HG03025 (cell line): ENCODE measurements around the gene SLC12A3.
"Not testable (repeated sequence)": the region's sequence is repeated elsewhere in the genome, so short reads cannot be mapped to it uniquely, and the experiment has no call there.

Experiments used
- ATAC-seq: cut with Tn5 transposase; IDR thresholded peaks from one replicate; pipeline ENCODE4 v1.9.1; 2021; ENCODE audit warnings: mild to moderate bottlenecking, moderate library complexity; ENCODE audit not compliant: unreplicated experiment, low FRiP score

SLC12A3 gene

GRCh38 chr16:56866955-56867830 is 2.2 kb downstream of the SLC12A3 start:
- ATAC-seq = no peak

DNA sequence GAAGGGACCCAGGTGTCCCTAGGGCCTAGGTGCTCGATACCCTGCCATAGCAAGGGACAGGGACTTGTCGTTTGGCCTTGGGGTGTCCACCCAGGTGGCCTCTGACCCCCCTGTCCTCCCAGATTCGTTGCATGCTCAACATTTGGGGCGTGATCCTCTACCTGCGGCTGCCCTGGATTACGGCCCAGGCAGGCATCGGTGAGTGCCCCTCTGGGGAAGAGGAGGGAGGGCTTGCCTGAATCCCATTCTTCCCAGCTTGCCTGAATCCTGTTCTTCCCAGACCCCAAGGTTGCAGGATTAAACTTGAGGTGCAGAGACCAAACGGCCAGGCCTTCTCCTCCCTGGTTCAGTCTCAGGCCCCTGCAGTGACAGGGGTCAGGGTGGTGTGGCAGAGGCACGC is 3.2 kb downstream of the SLC12A3 start:
- no peak for ATAC-seq

DNA sequence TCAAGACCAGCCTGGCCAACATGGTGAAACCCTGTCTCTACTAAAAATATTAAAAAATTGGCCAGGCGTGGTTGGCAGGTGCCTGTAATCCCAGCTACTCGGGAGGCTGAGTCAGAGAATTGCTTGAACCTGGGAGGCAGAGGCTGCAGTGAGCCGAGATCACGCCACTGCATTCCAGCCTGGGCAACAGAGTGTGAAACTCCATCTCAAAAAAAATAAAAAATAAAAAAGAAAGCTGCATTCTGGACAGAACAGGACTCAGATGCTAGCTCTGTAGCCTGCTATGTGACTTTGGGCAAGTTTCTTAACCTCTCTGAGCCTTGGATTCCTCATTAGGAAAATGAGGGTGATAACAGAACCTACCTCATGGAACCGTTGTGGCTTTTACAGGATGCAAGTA is 3.8 kb downstream of the SLC12A3 start:
- not testable (repeated sequence) for ATAC-seq

DNA sequence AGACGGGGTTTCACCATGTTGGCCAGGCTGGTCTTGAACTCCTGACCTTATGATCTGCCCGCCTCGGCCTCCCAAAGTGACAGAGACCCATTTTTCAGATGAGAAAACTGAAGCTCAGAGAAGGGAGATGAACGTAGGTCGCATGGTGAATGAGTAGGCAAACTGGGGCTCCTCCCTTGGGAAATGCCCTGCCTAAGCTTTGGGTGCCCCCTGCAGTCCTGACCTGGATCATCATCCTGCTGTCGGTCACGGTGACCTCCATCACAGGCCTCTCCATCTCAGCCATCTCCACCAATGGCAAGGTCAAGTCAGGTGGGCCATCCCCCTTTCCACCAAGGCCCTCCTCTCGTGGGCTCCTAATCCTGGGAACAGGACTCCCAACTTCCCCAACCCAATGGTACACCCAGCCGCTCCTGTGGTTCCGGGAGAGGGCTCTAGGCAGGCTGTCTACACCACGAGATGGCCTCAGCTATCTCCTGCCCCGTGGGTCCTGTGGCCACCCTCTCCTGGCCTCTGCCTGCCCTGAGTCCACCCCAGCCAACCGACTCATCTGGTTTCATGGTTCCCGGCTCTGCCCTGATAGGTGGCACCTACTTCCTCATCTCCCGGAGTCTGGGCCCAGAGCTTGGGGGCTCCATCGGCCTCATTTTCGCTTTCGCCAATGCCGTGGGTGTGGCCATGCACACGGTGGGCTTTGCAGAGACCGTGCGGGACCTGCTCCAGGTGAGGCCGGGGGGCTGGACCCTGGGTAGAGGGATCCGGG is 4.7 kb downstream of the SLC12A3 start:
- no peak for ATAC-seq

DNA sequence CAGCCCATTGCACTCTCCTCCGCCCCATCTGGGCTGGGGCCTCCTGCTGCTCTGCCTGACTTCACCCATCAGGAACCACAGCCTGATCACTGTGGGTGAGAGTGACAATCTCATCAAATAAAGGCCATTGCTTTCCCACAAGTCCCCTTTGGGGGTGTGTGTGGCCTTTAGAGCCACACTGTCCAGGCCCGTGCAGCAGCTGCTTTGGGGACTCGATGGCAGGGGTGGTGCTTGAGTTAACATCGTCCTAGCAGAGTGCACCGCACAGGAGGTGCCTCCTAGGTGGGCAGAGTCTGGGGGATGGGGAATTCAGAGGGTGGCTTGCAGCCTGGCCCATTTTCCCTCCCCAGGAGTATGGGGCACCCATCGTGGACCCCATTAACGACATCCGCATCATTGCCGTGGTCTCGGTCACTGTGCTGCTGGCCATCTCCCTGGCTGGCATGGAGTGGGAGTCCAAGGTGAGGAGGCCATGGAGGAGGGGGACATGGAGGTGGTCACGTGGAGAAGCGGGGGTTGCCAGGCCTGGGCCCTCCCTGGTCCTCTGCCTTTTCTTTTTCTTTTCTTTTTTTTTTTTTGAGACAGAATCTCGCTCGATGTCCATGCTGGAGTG is 5.4 kb downstream of the SLC12A3 start:
- ATAC-seq = no peak

GRCh38 chr16:56871172-56871593 is 6.2 kb downstream of the SLC12A3 start:
- ATAC-seq = no peak

DNA sequence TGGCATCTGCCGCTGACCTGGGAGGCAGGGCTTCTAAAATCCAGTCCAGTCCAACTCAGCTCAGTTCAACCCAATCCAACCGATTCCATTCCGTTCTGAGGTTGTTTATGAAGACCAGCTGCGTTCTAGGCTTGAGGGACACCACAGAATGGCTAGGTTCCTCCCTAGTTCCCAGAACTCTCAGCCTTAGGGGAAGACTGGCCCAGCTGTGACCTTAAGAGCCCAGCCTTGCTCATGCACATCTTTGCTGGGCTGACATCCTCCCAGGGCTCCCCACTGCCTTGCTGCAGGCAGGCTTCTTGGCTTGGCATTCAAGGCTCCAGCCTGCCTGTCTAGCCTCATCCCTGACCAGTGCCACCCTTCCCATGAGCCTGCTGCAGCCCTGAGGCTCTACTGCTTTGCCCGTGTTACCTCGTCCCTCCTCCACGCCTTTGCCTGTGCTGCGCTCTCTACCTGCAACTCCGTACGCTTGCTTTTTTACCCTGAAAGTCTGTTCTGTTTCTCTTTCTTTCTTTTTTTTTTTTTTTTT is 7.9 kb downstream of the SLC12A3 start:
- ATAC-seq = no peak

DNA sequence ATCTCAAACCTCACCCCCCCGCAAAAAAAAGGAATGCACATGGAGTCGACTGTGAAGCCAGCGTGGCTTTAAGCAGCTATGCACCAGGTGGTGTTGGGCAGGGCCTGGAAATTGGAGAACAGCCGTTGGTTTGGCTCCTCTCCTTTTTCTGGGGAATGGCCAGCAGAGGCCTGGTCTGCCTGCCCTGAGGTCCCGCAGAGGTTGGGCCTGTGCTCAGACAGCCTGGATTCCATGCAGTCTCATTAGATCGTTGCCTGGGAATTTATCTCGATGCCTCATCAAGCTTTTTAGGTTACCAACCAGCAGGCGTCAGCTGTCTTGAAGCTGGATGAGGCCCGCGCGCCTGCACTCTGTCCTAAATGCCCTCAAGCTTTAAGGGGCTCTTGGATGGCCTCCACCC is 9.8 kb downstream of the SLC12A3 start:
- ATAC-seq = no peak

DNA sequence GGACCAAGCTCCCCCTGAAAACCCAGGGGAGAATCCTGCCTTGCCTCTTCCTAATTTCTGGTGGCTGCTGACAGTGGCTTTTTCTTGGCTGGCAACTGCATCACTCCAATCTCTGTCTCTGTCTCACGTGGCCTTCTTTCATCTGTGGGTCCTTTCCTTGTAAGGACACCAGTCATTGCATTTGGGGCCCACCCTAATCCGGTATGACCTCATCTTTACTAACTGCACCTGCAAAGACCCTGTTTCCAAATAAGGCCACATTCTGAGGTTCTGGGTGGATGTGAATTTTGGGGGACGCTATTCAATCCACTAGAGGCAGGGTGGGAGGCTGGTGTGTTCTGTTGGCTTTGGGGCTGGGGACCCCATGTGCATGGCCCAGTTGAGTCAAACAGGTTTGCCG is 11.0 kb downstream of the SLC12A3 start:
- no peak for ATAC-seq

- no peak for ATAC-seq
Observed at GRCh38 chr16:56877486-56878182, 12.6 kb downstream of the SLC12A3 start.

GRCh38 chr16:56878282-56878854 is 13.4 kb downstream of the SLC12A3 start:
- ATAC-seq = no peak

DNA sequence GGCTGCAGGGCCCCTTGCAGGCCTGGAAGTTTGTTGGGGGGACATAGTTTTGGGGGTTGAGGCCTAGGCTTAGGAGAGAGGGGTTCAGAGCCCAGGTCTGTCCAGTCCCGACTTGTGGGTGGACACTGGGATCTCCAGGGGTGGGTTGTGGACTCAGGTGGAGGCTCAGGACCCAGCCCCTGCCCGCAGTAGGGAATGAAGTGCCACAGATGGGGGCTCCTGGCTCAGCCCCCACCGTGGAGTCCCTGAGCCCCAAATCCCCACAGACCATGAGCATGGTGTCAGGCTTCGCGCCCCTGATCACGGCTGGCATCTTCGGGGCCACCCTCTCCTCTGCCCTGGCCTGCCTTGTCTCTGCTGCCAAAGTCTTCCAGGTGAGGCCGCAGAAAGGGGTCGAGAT is 14.3 kb downstream of the SLC12A3 start:
- no peak for ATAC-seq

- ATAC-seq = no peak
Observed at GRCh38 chr16:56880176-56880575, 15.2 kb downstream of the SLC12A3 start.

- no peak for ATAC-seq
Observed at GRCh38 chr16:56880685-56881084, 15.7 kb downstream of the SLC12A3 start.

- ATAC-seq = no peak
Observed at GRCh38 chr16:56882077-56882800, 17.2 kb downstream of the SLC12A3 start.

- no peak for ATAC-seq
Observed at GRCh38 chr16:56883586-56883985, 18.6 kb downstream of the SLC12A3 start.

DNA sequence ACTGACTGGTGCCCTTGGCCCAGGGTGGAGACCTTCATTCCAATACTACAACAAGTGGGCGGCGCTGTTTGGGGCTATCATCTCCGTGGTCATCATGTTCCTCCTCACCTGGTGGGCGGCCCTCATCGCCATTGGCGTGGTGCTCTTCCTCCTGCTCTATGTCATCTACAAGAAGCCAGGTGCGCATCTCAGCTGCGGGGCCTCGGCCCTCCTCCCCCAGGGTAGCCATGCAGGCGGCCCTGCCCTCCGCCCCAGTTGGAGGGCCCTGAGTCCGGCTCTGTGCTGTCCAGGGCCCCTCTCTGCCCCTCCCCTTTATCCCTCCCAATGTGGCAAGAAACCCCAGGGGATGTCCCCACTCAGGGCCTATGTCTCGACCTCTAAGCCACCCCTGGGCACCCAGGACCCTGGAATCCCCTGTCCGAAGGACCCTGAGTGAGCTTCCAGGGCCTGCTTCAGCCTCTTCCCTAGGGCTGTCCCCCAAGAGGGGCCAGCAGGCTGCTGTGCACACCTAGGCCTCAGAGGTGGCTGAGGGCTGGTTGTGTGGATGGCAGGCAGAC is 19.1 kb downstream of the SLC12A3 start:
- no peak for ATAC-seq

DNA sequence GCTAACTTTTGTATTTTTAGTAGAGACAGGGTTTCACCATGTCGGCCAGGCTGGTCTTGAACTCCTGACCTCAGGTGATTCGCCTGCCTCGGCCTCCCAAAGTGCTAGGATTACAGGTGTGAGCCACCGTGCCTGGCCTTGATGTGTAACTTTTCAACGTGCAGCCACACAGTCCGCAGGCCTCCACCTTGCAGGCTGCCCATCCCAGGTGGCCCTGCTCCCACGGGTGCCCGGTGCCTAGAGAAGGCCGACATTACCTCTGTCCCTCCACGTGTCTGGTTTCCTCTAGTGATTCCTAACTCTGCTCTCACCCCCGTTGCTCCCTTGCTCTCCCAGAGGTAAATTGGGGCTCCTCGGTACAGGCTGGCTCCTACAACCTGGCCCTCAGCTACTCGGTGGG is 19.9 kb downstream of the SLC12A3 start:
- ATAC-seq = not testable (repeated sequence)
